Karpas-422 (cell line): ENCODE results near the gene GMPS. TPM values are rescaled to one million over a fixed set of nuclear protein-coding genes. Genes with fewer than 3 reads are reported as not detected.

ENCODE experiments used
- DNase-seq: peaks from one replicate; pipeline ENCODE4 v3.0.0-alpha.2; 2015
- H2AFZ ChIP-seq: fragments of 200-600 bp; sonication (generic); 2 replicates; pipeline ENCODE4 v1.6.1; 2014; ENCODE audit warnings: antibody characterized with exemption, low read length, mixed read lengths
- H3K27ac ChIP-seq: fragments of 200-600 bp; sonication (generic); 2 replicates; pipeline ENCODE4 v1.5.1; 2014; ENCODE audit warnings: mild to moderate bottlenecking, low read length, moderate library complexity
- H3K27me3 ChIP-seq: fragments of 200-600 bp; sonication (generic); 2 replicates; pipeline ENCODE4 v1.6.1; 2014; ENCODE audit warnings: low read length, mixed read lengths
- H3K36me3 ChIP-seq: fragments of 200-600 bp; sonication (generic); 2 replicates; pipeline ENCODE4 v1.6.1; 2014; ENCODE audit warnings: low read length, mixed read lengths; ENCODE audit not compliant: insufficient read depth
- H3K4me1 ChIP-seq: fragments of 200-600 bp; sonication (generic); 2 replicates; pipeline ENCODE4 v1.6.1; 2014; ENCODE audit warnings: mild to moderate bottlenecking, low read length, mixed read lengths
- H3K4me2 ChIP-seq: fragments of 200-600 bp; sonication (generic); 2 replicates; pipeline ENCODE4 v1.6.1; 2014; ENCODE audit warnings: low read length, low read depth, mild to moderate bottlenecking; ENCODE audit not compliant: poor library complexity, severe bottlenecking
- H3K4me3 ChIP-seq: fragments of 200-600 bp; sonication (generic); 2 replicates; pipeline ENCODE4 v1.5.1; 2014; ENCODE audit warnings: mild to moderate bottlenecking, antibody characterized with exemption, low read length, mixed read lengths
- H3K79me2 ChIP-seq: fragments of 200-600 bp; sonication (generic); 2 replicates; pipeline ENCODE4 v1.6.1; 2014; ENCODE audit warnings: mild to moderate bottlenecking, low read length, mixed read lengths
- H3K9ac ChIP-seq: fragments of 200-600 bp; sonication (generic); 2 replicates; pipeline ENCODE4 v1.6.0; 2014; ENCODE audit warnings: low read length
- H3K9me2 ChIP-seq: fragments of 200-600 bp; sonication (generic), shearing (Covaris generic); replicated peaks from 2 replicates; pipeline ENCODE4 v1.6.0; 2014; ENCODE audit warnings: mild to moderate bottlenecking, low read length, moderate library complexity; ENCODE audit not compliant: insufficient read depth
- H3K9me3 ChIP-seq: fragments of 300-700, 200-600 bp; sonication (generic); 2 replicates; pipeline ENCODE4 v1.6.1; 2014; ENCODE audit warnings: low read length, mixed read lengths
- H4K20me1 ChIP-seq: fragments of 200-600 bp; sonication (generic); 2 replicates; pipeline ENCODE4 v1.6.1; 2014; ENCODE audit warnings: mild to moderate bottlenecking, antibody characterized with exemption, low read length, low read depth; ENCODE audit not compliant: insufficient read depth
- total RNA-seq: library from RNA; depleted of rRNA; stranded (reverse); fragments of >200 nt; shearing (Covaris generic); gene quantifications from 2 replicates; pipeline ENCODE4 v1.2.3, GENCODE V29; 2014; ENCODE audit warnings: low replicate concordance

Gene GMPS
- total RNA-seq, 1 experiment from 2014 or later, result 83.1 TPM

DNA sequence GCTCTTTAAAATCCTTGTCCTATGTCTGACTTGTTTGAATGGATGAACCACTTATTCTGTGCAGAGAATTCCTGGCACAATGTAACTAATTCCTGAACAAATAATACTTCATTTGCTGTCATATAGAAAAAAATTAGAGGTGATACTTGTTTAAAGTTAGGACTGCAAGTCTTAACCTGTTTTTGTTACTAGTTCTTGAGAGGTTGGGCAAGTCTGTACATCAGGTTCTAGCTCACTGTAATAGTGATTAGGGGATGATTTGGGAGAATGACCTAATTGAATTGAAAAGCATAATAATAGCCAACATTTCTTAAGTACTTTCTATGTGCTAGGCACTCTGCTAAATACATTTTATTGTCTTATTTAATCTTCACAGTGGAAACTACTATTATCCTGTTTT, 49.3 kb downstream of the GMPS start:
- Histone ChIP-seq H3K36me3 (peaks cover 74% of the 10 kb centered on the region), H4K20me1 (no peaks in the 10 kb centered on the region), H3K9ac (no peak overlapping the region), H3K9me3 (no peaks in the 10 kb centered on the region), H3K27me3 (no peaks in the 10 kb centered on the region), H3K27ac (no peak overlapping the region), H3K4me2 (no peak overlapping the region), H3K9me2 (no peaks in the 10 kb centered on the region), H3K4me1 (no peaks in the 10 kb centered on the region), H3K4me3 (no peak overlapping the region), H2AFZ (no peak overlapping the region), H3K79me2 (peaks cover 49% of the 10 kb centered on the region)
- DNase-seq, result no peak

DNA sequence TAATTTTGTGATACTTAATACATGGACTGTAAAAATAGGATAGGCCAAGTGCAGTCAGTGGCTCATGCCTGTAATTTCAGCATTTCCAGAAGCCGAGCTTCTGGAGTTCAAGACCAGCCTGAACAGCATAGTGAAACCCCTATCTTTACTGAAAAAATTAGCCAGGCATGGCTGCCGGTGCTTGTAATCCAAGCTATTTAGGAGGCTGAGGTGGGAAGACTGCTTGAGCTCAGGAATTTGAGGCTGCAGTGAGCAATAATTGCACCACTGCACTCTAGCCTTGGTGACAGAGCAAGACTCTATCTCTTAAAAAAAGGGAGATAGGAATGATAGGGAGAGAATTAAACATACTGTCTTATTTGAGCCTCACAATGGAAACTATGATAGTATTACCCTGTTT, 51.0 kb downstream of the GMPS start:
- Histone ChIP-seq H2AFZ (no peak overlapping the region), H3K79me2 (peaks cover 50% of the 10 kb centered on the region), H3K27me3 (no peaks in the 10 kb centered on the region), H3K4me1 (no peaks in the 10 kb centered on the region), H3K9me3 (no peaks in the 10 kb centered on the region), H3K4me3 (no peak overlapping the region), H3K9ac (no peak overlapping the region), H3K27ac (no peak overlapping the region), H4K20me1 (no peaks in the 10 kb centered on the region), H3K4me2 (no peak overlapping the region), H3K9me2 (no peaks in the 10 kb centered on the region), H3K36me3 (peaks cover 76% of the 10 kb centered on the region)
- no peak for DNase-seq

DNA sequence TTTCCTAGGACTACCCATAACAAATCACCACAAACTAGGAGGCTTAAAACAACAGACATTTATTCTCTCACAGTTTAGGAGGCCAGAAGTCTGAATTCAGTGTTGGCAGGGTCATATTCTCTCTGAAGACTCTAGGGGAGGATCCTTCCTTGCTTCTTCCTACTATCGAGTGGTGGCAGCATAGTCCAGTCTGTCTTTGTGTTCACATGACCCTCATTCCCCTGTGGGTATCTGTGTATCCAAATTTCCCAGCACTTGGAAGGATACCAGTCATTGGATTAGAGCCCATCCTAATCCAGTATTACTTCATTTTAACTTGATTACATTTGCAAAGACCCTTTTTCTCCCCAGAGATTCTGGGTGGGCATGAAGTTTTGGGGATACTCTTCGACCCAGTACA, 63.8 kb downstream of the GMPS start:
- H3K9ac ChIP-seq, result no peak overlapping the region
- H3K9me2 ChIP-seq, result no peaks in the 10 kb centered on the region
- H4K20me1 ChIP-seq, result no peaks in the 10 kb centered on the region
- no peak overlapping the region for H2AFZ ChIP-seq
- H3K4me1 ChIP-seq, result peaks cover 11% of the 10 kb centered on the region
- H3K9me3 ChIP-seq, result no peaks in the 10 kb centered on the region
- no peaks in the 10 kb centered on the region for H3K27me3 ChIP-seq
- H3K27ac ChIP-seq, result no peak overlapping the region
- no peak for DNase-seq
- H3K4me2 ChIP-seq, result no peak overlapping the region
- H3K79me2 ChIP-seq, result peaks cover 18% of the 10 kb centered on the region
- no peak overlapping the region for H3K4me3 ChIP-seq
- peaks cover 60% of the 10 kb centered on the region for H3K36me3 ChIP-seq

DNA sequence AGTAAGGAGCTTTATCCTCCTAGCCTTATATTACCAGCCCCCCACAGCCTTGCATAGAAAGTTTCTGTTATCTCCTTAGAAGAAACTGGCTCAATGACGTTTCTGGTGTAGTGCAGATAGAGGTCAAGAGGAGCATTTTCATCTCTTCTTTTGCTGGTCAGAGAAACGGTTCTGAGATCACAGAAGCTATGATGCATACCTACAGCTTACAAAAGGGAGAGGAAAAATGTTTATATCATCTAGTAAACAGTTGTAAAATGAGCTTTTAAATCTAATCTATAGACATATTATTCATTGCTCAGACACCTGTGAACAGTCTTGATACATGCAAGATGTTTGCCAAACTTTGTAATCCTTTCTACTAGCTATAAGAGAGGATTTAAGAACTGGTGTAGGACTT, 68.0 kb downstream of the GMPS start:
- no peak for DNase-seq
- peaks cover 66% of the 10 kb centered on the region; the same call in 1 of the 2 replicates for H3K36me3 ChIP-seq
- H4K20me1 ChIP-seq, result no peaks in the 10 kb centered on the region
- H3K9me3 ChIP-seq, result no peaks in the 10 kb centered on the region
- no peaks in the 10 kb centered on the region for H3K4me1 ChIP-seq
- H3K4me3 ChIP-seq, result no peak overlapping the region
- no peak overlapping the region for H3K9ac ChIP-seq
- no peak overlapping the region for H2AFZ ChIP-seq
- H3K27ac ChIP-seq, result no peak overlapping the region
- no peaks in the 10 kb centered on the region for H3K27me3 ChIP-seq
- H3K79me2 ChIP-seq, result peaks cover 13% of the 10 kb centered on the region
- H3K9me2 ChIP-seq, result no peaks in the 10 kb centered on the region
- no peak overlapping the region for H3K4me2 ChIP-seq

DNA sequence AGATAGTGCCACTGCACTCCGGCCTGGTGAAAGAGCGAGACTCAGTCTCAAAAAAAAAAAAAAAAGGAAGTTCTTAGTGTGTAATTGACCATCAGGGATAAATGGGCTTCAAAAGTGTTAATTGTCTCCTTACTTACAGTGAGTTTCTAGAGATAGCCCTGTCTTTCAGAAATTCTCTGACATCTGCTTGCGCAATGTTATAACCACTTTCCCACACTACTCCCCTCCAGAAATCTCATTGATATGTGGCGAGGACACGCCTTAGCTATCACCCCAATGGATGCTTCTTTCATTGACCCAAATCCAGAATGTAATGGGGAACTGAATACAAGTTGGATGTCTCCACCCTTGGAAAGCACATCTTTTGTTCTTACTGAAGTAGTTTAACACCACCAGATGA, 70.9 kb downstream of the GMPS start:
- peaks cover 55% of the 10 kb centered on the region; the same call in 1 of the 2 replicates for H3K36me3 ChIP-seq
- H3K4me2 ChIP-seq, result no peak overlapping the region
- H2AFZ ChIP-seq, result no peak overlapping the region
- DNase-seq, result no peak
- H3K9me2 ChIP-seq, result no peaks in the 10 kb centered on the region
- no peak overlapping the region for H3K9ac ChIP-seq
- peaks cover 3% of the 10 kb centered on the region; the same call in 1 of the 2 replicates for H3K79me2 ChIP-seq
- H3K4me3 ChIP-seq, result no peak overlapping the region
- H4K20me1 ChIP-seq, result no peaks in the 10 kb centered on the region
- H3K27me3 ChIP-seq, result no peaks in the 10 kb centered on the region
- no peak overlapping the region for H3K27ac ChIP-seq
- no peaks in the 10 kb centered on the region for H3K4me1 ChIP-seq
- H3K9me3 ChIP-seq, result no peaks in the 10 kb centered on the region

DNA sequence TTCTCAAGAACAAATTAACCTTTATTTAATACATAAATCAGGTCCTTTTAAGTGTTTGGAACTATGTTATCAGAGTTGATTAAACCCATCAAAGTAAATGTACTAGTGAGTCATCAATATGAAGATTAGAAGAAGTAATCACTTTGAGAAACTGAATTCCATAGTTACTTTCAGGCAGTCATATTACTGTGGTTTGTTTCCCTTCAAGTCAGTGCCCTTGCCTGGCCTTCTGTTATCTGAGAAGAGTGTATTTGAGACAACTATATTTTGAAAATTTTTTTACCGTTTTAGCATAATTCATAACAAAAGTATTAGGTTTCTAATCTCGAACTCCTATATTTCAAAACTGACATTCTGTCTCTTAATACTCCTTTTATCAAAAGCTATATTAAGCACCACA, 73.6 kb downstream of the GMPS start:
- Histone ChIP-seq H3K9me3 (no peaks in the 10 kb centered on the region), H3K27me3 (no peaks in the 10 kb centered on the region), H3K4me1 (no peaks in the 10 kb centered on the region), H3K36me3 (peaks cover 40% of the 10 kb centered on the region; the same call in 1 of the 2 replicates), H3K4me3 (no peak overlapping the region), H3K27ac (no peak overlapping the region), H3K4me2 (no peak overlapping the region), H3K79me2 (peaks cover 3% of the 10 kb centered on the region; the same call in 1 of the 2 replicates), H3K9me2 (no peaks in the 10 kb centered on the region), H4K20me1 (no peaks in the 10 kb centered on the region), H2AFZ (no peak overlapping the region), H3K9ac (no peak overlapping the region)
- DNase-seq, result no peak

DNA sequence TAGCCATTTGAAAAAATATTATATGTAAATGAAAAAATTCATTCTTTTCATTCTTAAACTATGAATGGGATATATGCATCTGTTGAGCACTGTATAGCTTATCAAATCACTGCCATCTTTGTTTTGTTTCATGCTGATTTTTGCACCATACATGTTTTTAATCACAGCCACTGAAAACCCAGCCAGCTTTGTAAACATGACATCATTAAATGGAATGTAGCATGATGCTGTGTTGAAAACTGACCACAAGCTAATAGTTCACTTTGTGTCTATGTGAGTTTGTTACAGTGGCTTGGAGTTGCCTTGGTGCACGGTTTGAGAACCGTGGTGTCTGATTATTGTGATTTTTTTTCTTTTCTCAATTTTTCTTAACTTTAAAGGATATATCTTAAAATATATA, 75.7 kb downstream of the GMPS start:
- no peak for DNase-seq
- Histone ChIP-seq H3K79me2 (peaks cover 3% of the 10 kb centered on the region; the same call in 1 of the 2 replicates), H3K27ac (no peak overlapping the region), H3K36me3 (peaks cover 24% of the 10 kb centered on the region; the same call in 1 of the 2 replicates), H3K9me3 (no peaks in the 10 kb centered on the region), H3K4me1 (no peaks in the 10 kb centered on the region), H3K4me3 (no peak overlapping the region), H2AFZ (no peak overlapping the region), H3K4me2 (no peak overlapping the region), H3K9me2 (no peaks in the 10 kb centered on the region), H4K20me1 (no peaks in the 10 kb centered on the region), H3K9ac (no peak overlapping the region), H3K27me3 (no peaks in the 10 kb centered on the region)

DNA sequence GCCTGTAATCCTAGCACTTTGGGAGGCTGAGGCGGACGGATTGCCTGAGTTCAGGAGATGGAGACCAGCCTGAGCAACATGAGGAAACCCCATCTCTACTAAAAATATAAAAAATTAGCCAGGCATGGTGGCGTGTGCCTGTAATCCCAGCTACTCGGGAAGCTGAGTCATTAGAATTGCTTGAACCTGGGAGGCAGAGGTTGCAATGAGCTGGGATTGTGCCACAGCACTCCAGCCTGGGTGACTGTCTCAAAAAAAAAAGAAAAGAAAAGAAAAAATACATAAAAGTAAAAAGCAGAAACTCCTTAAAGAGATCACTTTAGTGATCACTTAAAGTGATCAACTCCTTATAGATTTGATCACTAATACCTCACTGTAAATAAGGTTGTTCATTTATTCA, 78.0 kb downstream of the GMPS start:
- Histone ChIP-seq H3K4me2 (no peak overlapping the region), H2AFZ (no peak overlapping the region), H3K9ac (no peak overlapping the region), H3K9me2 (no peaks in the 10 kb centered on the region), H3K36me3 (peaks cover 18% of the 10 kb centered on the region; the same call in 1 of the 2 replicates), H3K27ac (no peak overlapping the region), H3K9me3 (no peaks in the 10 kb centered on the region), H4K20me1 (no peaks in the 10 kb centered on the region), H3K27me3 (no peaks in the 10 kb centered on the region), H3K79me2 (no peaks in the 10 kb centered on the region), H3K4me1 (no peaks in the 10 kb centered on the region), H3K4me3 (no peak overlapping the region)
- no peak for DNase-seq
